ENCODE results near the gene BIN1. TPM values are rescaled to one million over a fixed set of nuclear protein-coding genes. Genes with fewer than 3 reads are reported as not detected.
A peak's percentile ranks its signal among the peaks of the same experiment; 100 is the strongest.
"Not testable (repeated sequence)": the region's sequence is repeated elsewhere in the genome, so short reads cannot be mapped to it uniquely, and the experiment has no call there.

BIN1 gene
- total RNA-seq, 1 donor from 2014 or later = 28.6 TPM

DNA sequence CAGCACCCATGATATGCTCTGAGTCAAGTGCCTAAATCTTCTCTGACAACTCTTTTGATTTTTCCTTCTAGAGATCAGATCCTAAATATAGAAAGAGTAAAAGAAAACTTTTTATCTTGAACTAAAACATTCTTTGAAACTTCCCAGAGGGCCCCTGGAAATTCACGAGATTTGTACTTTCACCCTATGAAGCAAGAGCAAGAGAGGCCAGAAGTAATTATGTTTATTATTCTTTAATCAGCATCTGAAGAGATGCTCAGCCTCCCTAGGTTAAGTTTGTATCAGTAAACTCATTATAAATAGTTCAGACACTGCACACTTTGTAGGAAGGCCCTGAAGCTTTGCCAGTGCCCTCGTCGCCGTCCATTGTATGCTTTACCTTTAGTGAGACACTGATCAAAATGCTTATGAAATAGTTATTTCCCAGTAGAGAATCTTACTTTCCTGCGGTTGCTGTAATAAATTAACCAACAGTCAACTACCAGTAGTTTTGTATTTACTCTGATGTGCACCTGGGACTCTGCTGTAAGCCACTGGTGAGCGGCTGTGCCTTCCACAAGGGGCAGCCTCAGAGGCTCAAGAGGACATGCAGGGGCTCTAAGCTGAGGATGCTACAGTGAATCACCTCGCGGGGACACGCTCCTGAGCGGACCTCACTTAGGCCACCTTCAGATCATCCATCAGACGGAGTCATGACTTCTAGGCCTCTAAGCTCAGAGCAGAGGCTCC lies 71.9 kb downstream of the BIN1 start:
- peak; percentile 95 for ATAC-seq
- no peak for DNase-seq (ENCODE audit: low spot score)

- DNase-seq (ENCODE audit: low spot score) = no peak
Measured at GRCh38 chr2:127034051-127034450, 72.9 kb downstream of the BIN1 start.

GRCh38 chr2:127032621-127033020 lies 74.3 kb downstream of the BIN1 start:
- no peak for ATAC-seq

More at GRCh38 chr2:127034051-127034450, 72.9 kb downstream of the BIN1 start:
- no peak for ATAC-seq

GRCh38 chr2:127029350-127030051 lies 77.5 kb downstream of the BIN1 start:
- ATAC-seq (no peak), DNase-seq (ENCODE audit: low spot score) (no peak)

More at GRCh38 chr2:127032621-127033020, 74.3 kb downstream of the BIN1 start:
- no peak for DNase-seq (ENCODE audit: low spot score)

GRCh38 chr2:127028745-127029144 lies 78.2 kb downstream of the BIN1 start:
- not testable (repeated sequence) for DNase-seq (ENCODE audit: low spot score); ATAC-seq

DNA sequence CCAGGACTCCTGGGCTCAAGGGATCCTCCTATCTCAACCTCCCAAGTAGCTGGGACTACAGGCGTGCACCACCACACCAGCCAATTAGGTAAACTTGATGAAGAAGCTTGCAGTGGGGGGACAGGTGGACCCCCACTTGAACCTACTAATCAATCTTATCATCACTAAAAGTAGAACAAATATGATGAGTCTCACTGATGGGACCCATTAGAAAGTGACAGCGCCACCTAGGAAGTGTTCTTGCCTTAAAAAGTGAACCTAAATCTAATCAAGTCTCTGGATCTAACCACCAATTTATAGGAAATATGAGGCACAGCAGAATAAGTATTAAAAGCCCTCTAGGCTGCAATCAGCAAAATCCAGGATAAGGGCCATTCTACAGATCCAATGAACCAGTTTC lies 79.2 kb downstream of the BIN1 start:
- no peak for ATAC-seq

GRCh38 chr2:127025359-127026166 lies 81.4 kb downstream of the BIN1 start:
- peak; percentile 88 for ATAC-seq

More for the DNA sequence above, 79.2 kb downstream of the BIN1 start:
- no peak for DNase-seq (ENCODE audit: low spot score)

DNA sequence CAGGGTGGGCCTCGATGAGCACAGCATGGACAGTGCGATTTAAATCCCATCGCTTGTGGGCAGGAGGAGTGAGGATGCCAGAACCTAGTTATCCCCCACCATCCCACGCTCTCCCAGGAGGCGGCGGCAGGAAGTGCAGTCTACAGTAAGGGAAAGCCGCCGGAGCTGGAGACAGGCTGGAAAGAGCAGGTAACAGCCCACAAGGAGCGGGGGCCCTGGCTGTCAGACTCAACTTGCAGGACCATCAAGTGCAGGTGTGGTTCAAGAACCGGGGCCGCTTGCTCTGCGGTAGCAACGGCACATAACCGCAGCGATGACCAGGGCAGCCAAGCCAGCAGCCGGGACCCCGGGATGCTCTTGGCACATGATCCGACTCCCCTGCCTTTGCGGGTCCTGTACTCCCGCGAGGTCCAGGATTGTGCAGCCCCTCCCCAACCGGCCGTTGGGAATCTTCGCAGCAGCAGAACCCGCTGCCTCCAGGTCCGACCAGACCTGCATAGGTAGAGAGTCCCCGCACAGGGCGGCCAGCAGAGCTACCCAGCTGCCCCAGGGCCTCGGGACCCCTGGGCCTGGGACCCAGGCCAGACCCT lies 82.1 kb downstream of the BIN1 start:
- no peak for DNase-seq (ENCODE audit: low spot score)

More at GRCh38 chr2:127025359-127026166, 81.4 kb downstream of the BIN1 start:
- DNase-seq (ENCODE audit: low spot score) = no peak

DNA sequence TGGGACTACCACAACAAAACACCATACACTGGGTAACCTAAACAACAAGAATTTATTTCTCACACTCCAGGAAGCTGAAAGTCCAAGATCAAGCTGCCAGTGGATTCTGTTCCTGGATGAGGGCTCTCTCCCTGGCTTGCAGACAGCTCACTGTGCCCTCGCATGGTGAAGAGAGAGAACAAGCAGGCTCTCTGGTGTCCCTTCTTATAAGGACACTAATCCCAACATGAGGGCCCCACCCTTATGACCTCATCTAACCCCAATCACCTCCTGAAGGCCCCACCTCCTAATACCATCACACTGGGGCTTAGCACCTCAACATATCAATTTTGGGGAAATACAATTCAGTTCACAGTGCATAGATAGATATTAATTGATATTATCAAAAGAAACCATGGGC lies 83.5 kb downstream of the BIN1 start:
- DNase-seq (ENCODE audit: low spot score) (no peak), ATAC-seq (no peak)

More for the DNA sequence above, 82.1 kb downstream of the BIN1 start:
- peak; percentile 53 for ATAC-seq

DNA sequence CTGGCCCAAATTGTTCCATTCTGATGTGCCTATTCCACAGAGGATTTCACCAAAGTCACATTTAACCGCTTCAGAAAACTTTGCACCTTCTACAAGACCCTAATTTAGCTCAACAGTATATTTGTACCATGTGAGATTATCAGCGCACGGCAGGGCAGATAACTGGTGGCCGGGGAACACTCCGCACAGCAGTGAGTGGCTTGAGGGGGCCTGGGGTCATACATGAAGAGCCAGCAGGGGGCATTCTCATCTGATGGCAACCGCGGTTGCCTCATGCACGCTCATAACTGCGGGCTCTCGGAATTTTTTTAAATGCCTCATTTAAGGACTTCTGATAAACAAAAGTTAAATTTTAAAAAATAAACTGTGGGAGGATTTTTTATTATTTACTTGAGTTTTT lies 84.1 kb downstream of the BIN1 start:
- DNase-seq (ENCODE audit: low spot score) (no peak), ATAC-seq (no peak)

DNA sequence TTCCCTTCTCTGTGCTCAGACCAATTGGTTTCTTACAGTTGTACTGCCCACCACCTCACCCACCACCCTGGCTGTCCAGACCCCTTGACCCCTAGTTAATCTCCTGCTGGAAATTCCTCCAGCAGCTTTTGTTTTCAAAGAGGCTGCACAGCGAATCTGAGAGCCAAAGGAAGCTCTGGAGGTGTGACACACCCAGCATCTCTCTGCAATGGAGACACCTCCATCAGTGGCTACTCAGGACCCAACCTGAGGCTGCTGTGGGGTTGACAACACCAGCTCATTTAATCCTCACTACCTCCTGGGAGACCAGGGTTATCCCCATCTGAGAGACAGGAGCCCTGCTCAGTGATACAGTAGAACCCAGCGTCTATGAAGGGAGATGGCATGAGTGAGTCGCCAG lies 86.4 kb downstream of the BIN1 start:
- ATAC-seq (no peak), DNase-seq (ENCODE audit: low spot score) (no peak)

DNA sequence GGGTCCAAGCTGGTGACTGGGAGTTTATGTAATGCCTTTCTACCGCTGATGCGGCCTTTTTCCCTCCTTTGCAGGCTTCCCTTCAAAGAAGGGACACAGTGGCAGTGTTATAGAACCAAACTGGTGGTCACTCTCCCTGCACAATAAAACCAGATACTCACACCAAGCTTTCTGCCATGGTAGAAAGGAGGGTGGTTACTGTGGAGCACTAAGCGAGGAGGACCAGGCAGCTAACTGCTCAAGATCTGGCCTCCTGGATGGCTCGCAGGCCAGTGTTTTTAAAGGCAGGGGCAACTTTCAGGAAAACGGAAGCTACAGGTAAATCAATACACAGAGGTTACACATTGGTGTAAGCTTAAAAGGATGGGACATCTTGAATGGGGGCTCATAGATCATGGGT lies 89.4 kb downstream of the BIN1 start:
- DNase-seq (ENCODE audit: low spot score) (no peak), ATAC-seq (no peak)

DNA sequence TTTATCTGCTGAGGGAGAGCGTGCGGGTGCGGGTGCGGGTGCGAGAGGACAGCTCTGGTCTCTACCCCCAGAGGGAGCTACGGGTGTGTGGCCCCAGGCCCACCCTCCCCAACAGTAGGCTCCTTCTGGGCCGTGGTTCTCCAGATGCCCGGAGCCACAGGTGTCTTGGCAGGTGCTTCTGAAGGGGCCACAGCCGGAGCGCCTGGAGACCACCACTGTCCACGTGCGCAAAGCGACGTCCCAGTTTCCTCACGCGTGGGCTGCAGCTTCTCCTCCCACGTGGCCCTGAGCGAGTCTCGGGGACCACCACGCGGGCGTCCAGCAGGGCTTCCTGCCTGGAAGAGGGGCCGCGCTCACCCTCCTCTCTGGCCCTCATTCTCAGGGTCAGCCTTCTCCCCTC lies 90.6 kb downstream of the BIN1 start:
- ATAC-seq (no peak), DNase-seq (ENCODE audit: low spot score) (no peak)

GRCh38 chr2:127015106-127015910 lies 91.6 kb downstream of the BIN1 start:
- ATAC-seq = no peak
- DNase-seq (ENCODE audit: low spot score) = no peak

DNA sequence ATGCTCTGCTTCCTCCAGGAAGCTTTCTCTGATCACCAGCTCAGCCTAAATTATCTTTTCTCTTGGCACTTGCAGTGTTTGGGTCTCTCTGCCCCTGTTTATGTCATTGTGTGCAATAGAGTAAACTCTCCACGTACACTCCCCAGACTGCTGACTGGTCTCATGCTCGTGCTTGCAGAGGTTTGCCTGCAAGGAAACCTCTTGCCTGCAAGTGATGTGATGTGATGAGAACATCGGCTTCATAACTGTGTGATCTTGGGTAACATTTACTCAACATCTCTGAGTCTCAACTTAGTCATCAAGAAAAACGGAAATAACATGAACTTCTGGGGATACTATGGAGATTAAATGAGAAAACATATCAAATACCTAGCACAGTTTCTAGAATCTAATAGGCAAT lies 92.3 kb downstream of the BIN1 start:
- ATAC-seq (no peak), DNase-seq (ENCODE audit: low spot score) (no peak)

DNA sequence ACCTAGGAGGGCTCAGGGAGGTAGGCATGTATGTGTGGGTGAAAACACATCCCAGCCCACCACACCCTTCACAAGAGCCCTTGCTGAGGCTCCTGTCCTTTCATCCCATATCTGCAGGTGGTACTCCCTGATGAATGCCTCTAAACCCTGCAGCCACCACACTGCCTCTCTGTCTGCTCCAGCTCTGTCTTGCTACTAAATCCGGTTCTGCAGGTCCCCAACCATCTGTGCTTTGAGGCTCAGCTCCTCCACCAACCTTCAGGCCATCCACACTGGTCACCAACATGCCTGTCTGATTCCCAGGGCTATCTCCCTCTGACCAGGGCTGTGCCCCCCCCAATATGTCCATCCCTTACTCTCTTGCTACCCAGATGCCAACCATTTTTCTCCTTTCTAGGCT lies 92.7 kb downstream of the BIN1 start:
- DNase-seq (ENCODE audit: low spot score) = no peak
- no peak for ATAC-seq

DNA sequence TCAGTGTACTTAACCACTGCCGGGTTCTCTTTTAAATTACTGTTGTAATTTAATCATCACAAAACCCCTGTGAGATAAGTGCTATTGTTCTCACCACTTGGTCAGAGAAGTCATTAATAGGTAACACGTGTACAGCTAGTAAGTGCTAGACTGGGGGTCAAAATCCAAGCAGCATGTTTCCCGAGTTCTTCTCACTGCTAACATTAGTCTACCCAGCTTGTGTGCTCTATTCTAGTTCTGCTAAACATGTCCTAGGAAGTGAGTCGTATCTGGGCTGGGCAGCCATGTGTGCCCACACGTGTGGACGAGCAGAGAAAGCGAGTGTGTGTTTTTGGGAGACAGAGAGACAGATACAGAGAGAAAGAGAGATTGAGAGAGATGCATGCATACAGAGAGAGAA lies 94.1 kb downstream of the BIN1 start:
- ATAC-seq (no peak), DNase-seq (ENCODE audit: low spot score) (no peak)

GRCh38 chr2:127012215-127012614 lies 94.7 kb downstream of the BIN1 start:
- no peak for DNase-seq (ENCODE audit: low spot score)
- no peak for ATAC-seq

- ATAC-seq (no peak), DNase-seq (ENCODE audit: low spot score) (no peak)
Measured at GRCh38 chr2:127011796-127012195, 95.2 kb downstream of the BIN1 start.

DNA sequence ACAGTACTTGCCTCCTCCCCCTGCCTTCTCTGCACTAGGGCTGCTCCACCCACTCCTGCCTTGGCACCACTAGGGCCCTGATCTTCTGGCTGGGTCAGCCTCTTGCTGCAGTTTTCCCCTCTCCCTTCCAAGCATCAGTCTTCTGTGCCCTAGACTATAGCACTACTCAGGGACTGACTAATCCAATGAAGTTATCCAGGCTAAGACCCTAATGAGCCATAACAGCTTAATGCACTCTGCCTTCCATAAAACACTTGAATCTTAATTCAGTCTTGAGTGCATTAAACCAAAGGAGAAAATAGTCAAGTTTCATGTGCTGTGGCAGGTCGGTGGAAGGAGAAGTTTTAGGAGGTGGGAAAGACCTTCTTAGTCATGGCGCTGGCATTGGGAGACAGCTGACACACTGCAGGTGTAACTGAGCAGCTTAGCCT lies 95.7 kb downstream of the BIN1 start:
- DNase-seq (ENCODE audit: low spot score) = no peak

More for the DNA sequence above, 95.7 kb downstream of the BIN1 start:
- no peak for ATAC-seq
